K562 (cell line): Measurements from ENCODE around the gene TMEM150A. TPM values are rescaled to one million over a fixed set of nuclear protein-coding genes. Genes with fewer than 3 reads are reported as not detected.
A peak's percentile ranks its signal among the peaks of the same experiment; 100 is the strongest.

Experiments used
- C11orf30 ChIP-seq: fragments of 450-650 bp; IDR thresholded peaks from 2 replicates; pipeline ENCODE4 v1.6.1; 2016; ENCODE audit warnings: low read depth, mild to moderate bottlenecking
- CBX2 ChIP-seq: fragments of 200-600 bp; sonication (generic); IDR thresholded peaks from one replicate; pipeline ENCODE4 v1.6.1; 2012; ENCODE audit warnings: mild to moderate bottlenecking, low read length, inconsistent platforms; ENCODE audit not compliant: insufficient read depth, poor library complexity, severe bottlenecking
- ETV1 ChIP-seq: fragments of 450-650 bp; conservative IDR thresholded peaks from 2 replicates; pipeline ENCODE4 v1.6.1; 2016; ENCODE audit warnings: missing genetic modification characterization, control low read depth, low read depth, missing compliant biosample characterization
- KLF13 ChIP-seq: fragments of 450-650 bp; IDR thresholded peaks from 2 replicates; pipeline ENCODE4 v1.6.1; 2016; ENCODE audit warnings: missing genetic modification characterization, low read depth, mild to moderate bottlenecking, missing compliant biosample characterization, moderate library complexity, borderline replicate concordance
- SETDB1 ChIP-seq: IDR thresholded peaks from one replicate; pipeline ENCODE4 v1.6.1; 2012; ENCODE audit warnings: low read length, control low read depth, inconsistent platforms
- SMC3 ChIP-seq: conservative IDR thresholded peaks from 2 replicates; pipeline ENCODE4 v1.6.1; 2011; ENCODE audit warnings: low read depth, low read length, improper control_type of control experiment; ENCODE audit not compliant: insufficient read depth
- SUPT5H ChIP-seq: fragments of 450-650 bp; IDR thresholded peaks from 2 replicates; pipeline ENCODE4 v1.6.1; 2016
- TOE1 ChIP-seq, 2 experiments: fragments of 450-650 bp in 1 of 2; sonication (generic) in 1 of 2; formaldehyde crosslinking in 1 of 2; IDR thresholded peaks; 2 replicates each; pipeline versions ENCODE4 v1.7.1 to v1.8.0; 2016 to 2022; ENCODE audit warnings: borderline replicate concordance in 2 of 2, mild to moderate bottlenecking in 2 of 2, antibody characterized with exemption in 1 of 2, inconsistent platforms in 1 of 2, low read depth in 1 of 2, missing genetic modification reagents in 1 of 2, moderate library complexity in 1 of 2
- XRCC5 ChIP-seq: fragments of 200-400 bp; formaldehyde crosslinking; IDR thresholded peaks from 2 replicates; pipeline ENCODE4 v1.6.1; 2017; ENCODE audit warnings: low read depth, mild to moderate bottlenecking, low read length
- polyA plus RNA-seq, 8 experiments: library from polyadenylated mRNA; depleted of rRNA in 4 of 8; stranded (reverse) in 5 of 8; unstranded in 3 of 8; fragments of >200 nt; fragmentation: Nextera tagmentation in 2 of 8; fragmentation: Illumina TruSeq in 1 of 8; extraction: Ambion mirVana in 2 of 8; extraction: Trizol in 1 of 8; gene quantifications; 2 replicates each; pipeline versions ENCODE4 v1.2.1 to v1.2.3, GENCODE V29; 2011 to 2014; ENCODE audit warnings: inconsistent platforms in 1 of 8, missing spikeins in 1 of 8
- total RNA-seq, 7 experiments: library from RNA; depleted of rRNA in 6 of 7; stranded (reverse); fragments of >200 nt in 6 of 7; fragmentation: Illumina TruSeq in 2 of 7; extraction: Trizol in 2 of 7; gene quantifications; 2 replicates each; pipeline versions ENCODE4 v1.2.1 to v1.2.3, GENCODE V29; 2011 to 2021; ENCODE audit warnings: low replicate concordance in 1 of 7
- TF ChIP-seq, protein P1 (sequence below), 2 experiments: fragments of 450-650 bp; IDR thresholded peaks; 2 replicates each; pipeline ENCODE4 v1.6.1; 2018; ENCODE audit warnings: mild to moderate bottlenecking in 2 of 2, low read depth in 1 of 2; ENCODE audit not compliant: partially characterized antibody in 2 of 2
- TF ChIP-seq, protein P2 (sequence below), 2 experiments: fragments of 450-650 bp; IDR thresholded peaks; 2 replicates each; pipeline ENCODE4 v1.6.1; 2016; ENCODE audit warnings: mild to moderate bottlenecking in 2 of 2, borderline replicate concordance in 1 of 2, low read depth in 1 of 2, moderate library complexity in 1 of 2

TMEM150A gene
- total and polyA plus RNA-seq, 9 of the 15 experiments (the other 6 are each of a cell fraction or from before 2014, with no cell fraction given): 3.9 to 17.1 (median 8.4) TPM

GRCh38 chr2:85611705-85612587 is 9.4 kb upstream of the TMEM150A start, which contains the start of gene C2orf68 (continued):
- TF ChIP-seq, protein P1, sequence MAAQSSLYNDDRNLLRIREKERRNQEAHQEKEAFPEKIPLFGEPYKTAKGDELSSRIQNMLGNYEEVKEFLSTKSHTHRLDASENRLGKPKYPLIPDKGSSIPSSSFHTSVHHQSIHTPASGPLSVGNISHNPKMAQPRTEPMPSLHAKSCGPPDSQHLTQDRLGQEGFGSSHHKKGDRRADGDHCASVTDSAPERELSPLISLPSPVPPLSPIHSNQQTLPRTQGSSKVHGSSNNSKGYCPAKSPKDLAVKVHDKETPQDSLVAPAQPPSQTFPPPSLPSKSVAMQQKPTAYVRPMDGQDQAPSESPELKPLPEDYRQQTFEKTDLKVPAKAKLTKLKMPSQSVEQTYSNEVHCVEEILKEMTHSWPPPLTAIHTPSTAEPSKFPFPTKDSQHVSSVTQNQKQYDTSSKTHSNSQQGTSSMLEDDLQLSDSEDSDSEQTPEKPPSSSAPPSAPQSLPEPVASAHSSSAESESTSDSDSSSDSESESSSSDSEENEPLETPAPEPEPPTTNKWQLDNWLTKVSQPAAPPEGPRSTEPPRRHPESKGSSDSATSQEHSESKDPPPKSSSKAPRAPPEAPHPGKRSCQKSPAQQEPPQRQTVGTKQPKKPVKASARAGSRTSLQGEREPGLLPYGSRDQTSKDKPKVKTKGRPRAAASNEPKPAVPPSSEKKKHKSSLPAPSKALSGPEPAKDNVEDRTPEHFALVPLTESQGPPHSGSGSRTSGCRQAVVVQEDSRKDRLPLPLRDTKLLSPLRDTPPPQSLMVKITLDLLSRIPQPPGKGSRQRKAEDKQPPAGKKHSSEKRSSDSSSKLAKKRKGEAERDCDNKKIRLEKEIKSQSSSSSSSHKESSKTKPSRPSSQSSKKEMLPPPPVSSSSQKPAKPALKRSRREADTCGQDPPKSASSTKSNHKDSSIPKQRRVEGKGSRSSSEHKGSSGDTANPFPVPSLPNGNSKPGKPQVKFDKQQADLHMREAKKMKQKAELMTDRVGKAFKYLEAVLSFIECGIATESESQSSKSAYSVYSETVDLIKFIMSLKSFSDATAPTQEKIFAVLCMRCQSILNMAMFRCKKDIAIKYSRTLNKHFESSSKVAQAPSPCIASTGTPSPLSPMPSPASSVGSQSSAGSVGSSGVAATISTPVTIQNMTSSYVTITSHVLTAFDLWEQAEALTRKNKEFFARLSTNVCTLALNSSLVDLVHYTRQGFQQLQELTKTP (IDR thresholded peaks at IDR 0.05; ENCODE audit: low read depth in 1 of 2, partially characterized antibody in 2 of 2): peak in 1 of 2 experiments; percentile 40
- TF ChIP-seq, protein P2, sequence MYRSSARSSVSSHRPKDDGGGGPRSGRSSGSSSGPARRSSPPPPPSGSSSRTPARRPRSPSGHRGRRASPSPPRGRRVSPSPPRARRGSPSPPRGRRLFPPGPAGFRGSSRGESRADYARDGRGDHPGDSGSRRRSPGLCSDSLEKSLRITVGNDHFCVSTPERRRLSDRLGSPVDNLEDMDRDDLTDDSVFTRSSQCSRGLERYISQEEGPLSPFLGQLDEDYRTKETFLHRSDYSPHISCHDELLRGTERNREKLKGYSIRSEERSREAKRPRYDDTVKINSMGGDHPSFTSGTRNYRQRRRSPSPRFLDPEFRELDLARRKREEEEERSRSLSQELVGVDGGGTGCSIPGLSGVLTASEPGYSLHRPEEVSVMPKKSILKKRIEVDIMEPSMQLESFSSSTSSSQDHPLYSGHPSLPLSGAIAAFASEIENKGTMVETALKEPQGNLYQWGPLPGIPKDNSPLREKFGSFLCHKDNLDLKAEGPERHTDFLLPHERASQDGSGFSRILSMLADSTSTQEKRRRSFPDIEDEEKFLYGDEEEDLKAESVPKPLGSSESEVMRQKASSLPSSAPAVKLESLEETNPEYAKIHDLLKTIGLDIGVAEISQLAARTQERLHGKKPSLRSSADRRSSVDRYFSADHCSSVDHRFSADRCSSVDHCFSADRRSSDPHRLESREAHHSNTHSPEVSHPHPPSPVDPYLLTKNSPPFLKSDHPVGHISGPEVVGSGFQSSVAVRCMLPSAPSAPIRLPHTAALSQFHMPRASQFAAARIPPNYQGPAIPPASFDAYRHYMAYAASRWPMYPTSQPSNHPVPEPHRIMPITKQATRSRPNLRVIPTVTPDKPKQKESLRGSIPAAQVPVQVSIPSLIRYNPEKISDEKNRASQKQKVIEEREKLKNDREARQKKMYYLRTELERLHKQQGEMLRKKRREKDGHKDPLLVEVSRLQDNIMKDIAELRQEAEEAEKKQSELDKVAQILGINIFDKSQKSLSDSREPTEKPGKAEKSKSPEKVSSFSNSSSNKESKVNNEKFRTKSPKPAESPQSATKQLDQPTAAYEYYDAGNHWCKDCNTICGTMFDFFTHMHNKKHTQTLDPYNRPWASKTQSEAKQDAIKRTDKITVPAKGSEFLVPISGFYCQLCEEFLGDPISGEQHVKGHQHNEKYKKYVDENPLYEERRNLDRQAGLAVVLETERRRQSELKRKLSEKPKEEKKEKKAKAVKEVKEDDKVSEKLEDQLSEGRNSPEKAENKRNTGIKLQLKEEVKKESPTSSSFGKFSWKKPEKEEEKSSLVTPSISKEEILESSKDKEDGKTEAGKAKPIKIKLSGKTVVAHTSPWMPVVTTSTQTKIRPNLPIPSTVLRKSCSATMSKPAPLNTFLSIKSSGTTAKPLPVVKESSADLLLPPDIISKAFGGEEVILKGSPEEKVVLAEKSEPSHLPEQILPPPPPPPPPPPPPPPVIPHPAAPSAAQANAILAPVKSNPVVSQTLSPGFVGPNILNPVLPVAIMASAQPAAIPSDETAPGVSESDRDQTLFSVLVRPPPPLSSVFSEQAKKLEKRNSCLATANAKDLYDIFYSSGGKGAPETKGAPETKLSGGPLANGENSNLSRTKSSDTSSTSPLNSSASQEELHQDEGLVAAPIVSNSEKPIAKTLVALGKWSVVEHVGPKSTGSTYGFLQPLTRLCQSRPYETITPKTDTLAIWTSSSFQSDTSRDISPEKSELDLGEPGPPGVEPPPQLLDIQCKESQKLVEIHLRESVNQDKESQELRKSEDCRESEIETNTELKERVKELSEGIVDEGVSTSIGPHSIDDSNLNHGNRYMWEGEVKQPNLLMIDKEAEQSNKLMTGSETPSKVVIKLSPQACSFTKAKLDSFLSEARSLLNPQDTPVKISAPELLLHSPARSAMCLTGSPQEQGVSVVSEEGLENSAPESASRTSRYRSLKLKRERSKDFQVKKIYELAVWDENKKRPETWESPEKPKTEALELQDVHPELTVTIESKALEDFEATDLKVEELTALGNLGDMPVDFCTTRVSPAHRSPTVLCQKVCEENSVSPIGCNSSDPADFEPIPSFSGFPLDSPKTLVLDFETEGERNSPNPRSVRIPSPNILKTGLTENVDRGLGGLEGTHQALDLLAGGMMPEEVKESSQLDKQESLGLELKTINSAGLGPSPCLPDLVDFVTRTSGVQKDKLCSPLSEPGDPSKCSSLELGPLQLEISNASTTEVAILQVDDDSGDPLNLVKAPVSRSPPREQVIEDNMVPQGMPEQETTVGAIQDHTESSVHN (IDR thresholded peaks at IDR 0.05; ENCODE audit: borderline replicate concordance in 1 of 2, low read depth in 1 of 2): peak in 1 of 2 experiments; percentile 90; a peak in 2 of 4 replicates
- TF ChIP-seq ETV1 (tag) (peak; percentile 89), KLF13 (tag) (no peak), C11orf30 (peak; percentile 34), SUPT5H (peak; percentile 94), TOE1 (IDR thresholded peaks at IDR 0.05; ENCODE audit: borderline replicate concordance) (peak; percentile 43; the same call in 1 of the 2 replicates), TOE1 (CRISPR knock-in tag; IDR thresholded peaks at IDR 0.05; ENCODE audit: borderline replicate concordance, low read depth) (no peak), CBX2 (no peak), SMC3 (0 out of 2 replicates have a peak, but pooled peaks have one; percentile 2), XRCC5 (0 out of 2 replicates have a peak, but pooled peaks have one; percentile 51), SETDB1 (no peak)
